ENCODE data around the gene ANLN.

The ANLN gene

GRCh38 chr7:36358589-36358988 is 31.1 kb upstream of the ANLN start:
- H3K9me3 ChIP-seq (ENCODE audit: insufficient read depth, low read depth, low read length): no peaks in the 10 kb centered on the region
- H3K4me1 ChIP-seq (ENCODE audit: insufficient read depth, low read length, poor library complexity, severe bottlenecking): no peaks in the 10 kb centered on the region
- no peaks in the 10 kb centered on the region for H3K27me3 ChIP-seq (ENCODE audit: insufficient read depth, low read length, poor library complexity, severe bottlenecking)
- no peaks in the 10 kb centered on the region for H3K79me2 ChIP-seq (ENCODE audit: insufficient read depth, low read length)
- no peak overlapping the region for H2AFZ ChIP-seq (ENCODE audit: low read length)
- TF ChIP-seq CTCF (conservative IDR thresholded peaks at IDR 0.05; ENCODE audit: low read length): no peak
- no peak for TF ChIP-seq EZH2phosphoT487 (IDR thresholded peaks at IDR 0.05; ENCODE audit: borderline replicate concordance)
- no peaks in the 10 kb centered on the region for H3F3A ChIP-seq (ENCODE audit: low read depth)
- H3K9me2 ChIP-seq (replicated peaks; ENCODE audit: low read depth, low read length): no peaks in the 10 kb centered on the region
- no peaks in the 10 kb centered on the region for H4K20me1 ChIP-seq (ENCODE audit: insufficient read depth, low read length, poor library complexity, severe bottlenecking)
- no peak overlapping the region for H3K9ac ChIP-seq (ENCODE audit: low read depth, low read length, poor library complexity, severe bottlenecking)
- H3K36me3 ChIP-seq (ENCODE audit: insufficient read depth, low read length): no peaks in the 10 kb centered on the region
- H3K4me2 ChIP-seq (ENCODE audit: low read depth, low read length, poor library complexity, severe bottlenecking): no peak overlapping the region
- no peak overlapping the region for H3K4me3 ChIP-seq (ENCODE audit: low read length, poor library complexity, severe bottlenecking)

- H3K4me1 ChIP-seq (ENCODE audit: insufficient read depth, low read length, poor library complexity, severe bottlenecking): no peaks in the 10 kb centered on the region
- 0 out of 2 replicates have a peak, but pooled peaks cover 3% of the 10 kb centered on the region for H3F3A ChIP-seq (ENCODE audit: low read depth)
- H3K9me3 ChIP-seq (ENCODE audit: insufficient read depth, low read depth, low read length): no peaks in the 10 kb centered on the region
- H3K36me3 ChIP-seq (ENCODE audit: insufficient read depth, low read length): no peaks in the 10 kb centered on the region
- H3K9me2 ChIP-seq (replicated peaks; ENCODE audit: low read depth, low read length): no peaks in the 10 kb centered on the region
- H3K79me2 ChIP-seq (ENCODE audit: insufficient read depth, low read length): no peaks in the 10 kb centered on the region
- no peak for TF ChIP-seq EZH2phosphoT487 (IDR thresholded peaks at IDR 0.05; ENCODE audit: borderline replicate concordance)
- no peak for TF ChIP-seq CTCF (conservative IDR thresholded peaks at IDR 0.05; ENCODE audit: low read length)
- no peak overlapping the region for H3K4me3 ChIP-seq (ENCODE audit: low read length, poor library complexity, severe bottlenecking)
- no peak overlapping the region for H2AFZ ChIP-seq (ENCODE audit: low read length)
- H3K27me3 ChIP-seq (ENCODE audit: insufficient read depth, low read length, poor library complexity, severe bottlenecking): no peaks in the 10 kb centered on the region
- H3K9ac ChIP-seq (ENCODE audit: low read depth, low read length, poor library complexity, severe bottlenecking): no peak overlapping the region
- H4K20me1 ChIP-seq (ENCODE audit: insufficient read depth, low read length, poor library complexity, severe bottlenecking): no peaks in the 10 kb centered on the region
- H3K4me2 ChIP-seq (ENCODE audit: low read depth, low read length, poor library complexity, severe bottlenecking): no peak overlapping the region
These were observed 29.4 kb upstream of the ANLN start for GRCh38 chr7:36360244-36360643.

GRCh38 chr7:36361227-36361626 is 28.4 kb upstream of the ANLN start:
- H4K20me1 ChIP-seq (ENCODE audit: insufficient read depth, low read length, poor library complexity, severe bottlenecking): no peaks in the 10 kb centered on the region
- H3F3A ChIP-seq (ENCODE audit: low read depth): 0 out of 2 replicates have a peak, but pooled peaks cover 3% of the 10 kb centered on the region
- H3K9ac ChIP-seq (ENCODE audit: low read depth, low read length, poor library complexity, severe bottlenecking): no peak overlapping the region
- no peaks in the 10 kb centered on the region for H3K9me3 ChIP-seq (ENCODE audit: insufficient read depth, low read depth, low read length)
- no peaks in the 10 kb centered on the region for H3K79me2 ChIP-seq (ENCODE audit: insufficient read depth, low read length)
- H3K9me2 ChIP-seq (replicated peaks; ENCODE audit: low read depth, low read length): no peaks in the 10 kb centered on the region
- no peak overlapping the region for H2AFZ ChIP-seq (ENCODE audit: low read length)
- H3K4me2 ChIP-seq (ENCODE audit: low read depth, low read length, poor library complexity, severe bottlenecking): no peak overlapping the region
- H3K4me3 ChIP-seq (ENCODE audit: low read length, poor library complexity, severe bottlenecking): no peak overlapping the region
- H3K4me1 ChIP-seq (ENCODE audit: insufficient read depth, low read length, poor library complexity, severe bottlenecking): peaks cover under 1% of the 10 kb centered on the region
- no peaks in the 10 kb centered on the region for H3K36me3 ChIP-seq (ENCODE audit: insufficient read depth, low read length)
- H3K27me3 ChIP-seq (ENCODE audit: insufficient read depth, low read length, poor library complexity, severe bottlenecking): peaks cover 3% of the 10 kb centered on the region
- no peak for TF ChIP-seq CTCF (conservative IDR thresholded peaks at IDR 0.05; ENCODE audit: low read length)
- no peak for TF ChIP-seq EZH2phosphoT487 (IDR thresholded peaks at IDR 0.05; ENCODE audit: borderline replicate concordance)

Data from Loucy (cell line).